Glutamatergic neuron (in vitro differentiated cells): Measurements from ENCODE around the gene NEK3. TPM values are rescaled to one million over a fixed set of nuclear protein-coding genes. Genes with fewer than 3 reads are reported as not detected.
"Not testable (repeated sequence)": the region's sequence is repeated elsewhere in the genome, so short reads cannot be mapped to it uniquely, and the experiment has no call there.

Experiments used
- DNase-seq: peaks from one replicate; pipeline ENCODE4 v3.0.0; 2022
- H3K27ac Mint-ChIP-seq: one replicate; pipeline ENCODE4 v1.8.0; 2020; ENCODE audit warnings: mild to moderate bottlenecking, mixed read lengths, inconsistent platforms; ENCODE audit not compliant: unreplicated experiment
- H3K27me3 Mint-ChIP-seq: one replicate; pipeline ENCODE4 v1.8.0; 2020; ENCODE audit warnings: mild to moderate bottlenecking, moderate library complexity, mixed read lengths, inconsistent platforms; ENCODE audit not compliant: unreplicated experiment
- H3K36me3 Mint-ChIP-seq: one replicate; pipeline ENCODE4 v1.8.0; 2020; ENCODE audit warnings: mild to moderate bottlenecking, mixed read lengths, inconsistent platforms; ENCODE audit not compliant: unreplicated experiment
- H3K4me1 Mint-ChIP-seq: one replicate; pipeline ENCODE4 v1.8.0; 2020; ENCODE audit warnings: mild to moderate bottlenecking, low read depth, mixed read lengths, inconsistent platforms; ENCODE audit not compliant: unreplicated experiment
- H3K4me3 Mint-ChIP-seq: one replicate; pipeline ENCODE4 v1.8.0; 2020; ENCODE audit warnings: mild to moderate bottlenecking, mixed read lengths, inconsistent platforms; ENCODE audit not compliant: unreplicated experiment
- H3K9me3 Mint-ChIP-seq: one replicate; pipeline ENCODE4 v1.8.0; 2020; ENCODE audit warnings: mild to moderate bottlenecking, moderate library complexity, mixed read lengths, inconsistent platforms; ENCODE audit not compliant: unreplicated experiment
- total RNA-seq: library from RNA; stranded (reverse); fragmentation: NEBNext Ultra II Directional; extraction: Animal tissue kit (Norgen Biotek cat#: 25700); gene quantifications from one replicate; pipeline ENCODE4 v1.2.1, GENCODE V29; 2021; ENCODE audit not compliant: unreplicated experiment
- TF ChIP-seq, protein P1 (sequence below): fragments of 200-600 bp; sonication (generic); IDR thresholded peaks from one replicate; pipeline ENCODE4 v1.5.0; 2021; ENCODE audit not compliant: partially characterized antibody, unreplicated experiment

NEK3 gene
- total RNA-seq, 1 donor from 2014 or later: 54.8 TPM

- H3K9me3 Mint-ChIP-seq: peaks cover 5% of the 10 kb centered on the region
- H3K36me3 Mint-ChIP-seq: no peaks in the 10 kb centered on the region
- H3K4me1 Mint-ChIP-seq: peaks cover 4% of the 10 kb centered on the region
- TF ChIP-seq, protein P1, sequence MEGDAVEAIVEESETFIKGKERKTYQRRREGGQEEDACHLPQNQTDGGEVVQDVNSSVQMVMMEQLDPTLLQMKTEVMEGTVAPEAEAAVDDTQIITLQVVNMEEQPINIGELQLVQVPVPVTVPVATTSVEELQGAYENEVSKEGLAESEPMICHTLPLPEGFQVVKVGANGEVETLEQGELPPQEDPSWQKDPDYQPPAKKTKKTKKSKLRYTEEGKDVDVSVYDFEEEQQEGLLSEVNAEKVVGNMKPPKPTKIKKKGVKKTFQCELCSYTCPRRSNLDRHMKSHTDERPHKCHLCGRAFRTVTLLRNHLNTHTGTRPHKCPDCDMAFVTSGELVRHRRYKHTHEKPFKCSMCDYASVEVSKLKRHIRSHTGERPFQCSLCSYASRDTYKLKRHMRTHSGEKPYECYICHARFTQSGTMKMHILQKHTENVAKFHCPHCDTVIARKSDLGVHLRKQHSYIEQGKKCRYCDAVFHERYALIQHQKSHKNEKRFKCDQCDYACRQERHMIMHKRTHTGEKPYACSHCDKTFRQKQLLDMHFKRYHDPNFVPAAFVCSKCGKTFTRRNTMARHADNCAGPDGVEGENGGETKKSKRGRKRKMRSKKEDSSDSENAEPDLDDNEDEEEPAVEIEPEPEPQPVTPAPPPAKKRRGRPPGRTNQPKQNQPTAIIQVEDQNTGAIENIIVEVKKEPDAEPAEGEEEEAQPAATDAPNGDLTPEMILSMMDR: no peak
- peak overlapping the region; percentile 38 for H3K4me3 Mint-ChIP-seq
- peaks cover 4% of the 10 kb centered on the region for H3K27me3 Mint-ChIP-seq
- no peak overlapping the region for H3K27ac Mint-ChIP-seq
- DNase-seq: peak; percentile 51
Observed at GRCh38 chr13:52195401-52195837, 36.0 kb upstream of the NEK3 start.

GRCh38 chr13:52194184-52194868 is 34.9 kb upstream of the NEK3 start:
- H3K4me3 Mint-ChIP-seq: peak overlapping the region; percentile 99
- peak overlapping the region; percentile 97 for H3K27ac Mint-ChIP-seq
- peaks cover 4% of the 10 kb centered on the region for H3K27me3 Mint-ChIP-seq
- peaks cover 5% of the 10 kb centered on the region for H3K9me3 Mint-ChIP-seq
- peaks cover 4% of the 10 kb centered on the region for H3K4me1 Mint-ChIP-seq
- H3K36me3 Mint-ChIP-seq: no peaks in the 10 kb centered on the region
- TF ChIP-seq, protein P1: no peak
- peak; percentile 91 for DNase-seq

DNA sequence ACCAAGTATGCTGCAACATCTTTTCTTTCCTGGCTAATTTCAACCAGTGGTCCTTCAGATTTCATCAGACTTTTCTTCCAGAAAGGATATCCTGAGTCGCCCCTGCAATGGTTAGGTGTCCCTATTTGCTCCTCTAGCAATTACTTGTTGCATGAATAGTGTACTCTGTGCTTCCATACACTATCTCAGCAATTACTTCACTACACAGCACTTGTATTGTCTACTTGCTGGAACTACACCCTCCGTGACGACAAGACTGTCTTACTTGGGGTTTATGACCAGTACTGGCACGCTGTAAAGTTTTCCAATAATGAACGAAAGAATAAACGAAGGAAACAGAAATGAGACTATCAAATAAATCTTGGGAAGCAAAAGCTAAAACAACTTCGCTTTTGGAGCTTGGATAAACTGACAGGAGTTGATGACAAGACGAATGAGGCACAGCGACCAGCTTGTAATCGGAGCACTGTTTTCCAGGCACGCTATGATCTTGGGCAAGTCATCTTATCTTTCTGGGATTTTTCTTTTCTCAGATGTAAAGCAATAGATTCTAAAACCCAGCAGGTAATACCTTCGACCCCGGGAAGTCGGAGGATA is 34.3 kb upstream of the NEK3 start:
- not testable (repeated sequence) for H3K4me1 Mint-ChIP-seq, H3K36me3 Mint-ChIP-seq, H3K27me3 Mint-ChIP-seq, DNase-seq, H3K9me3 Mint-ChIP-seq
- Mint-ChIP-seq H3K4me3 (peak overlapping the region; percentile 99), H3K27ac (peak overlapping the region; percentile 97)

DNA sequence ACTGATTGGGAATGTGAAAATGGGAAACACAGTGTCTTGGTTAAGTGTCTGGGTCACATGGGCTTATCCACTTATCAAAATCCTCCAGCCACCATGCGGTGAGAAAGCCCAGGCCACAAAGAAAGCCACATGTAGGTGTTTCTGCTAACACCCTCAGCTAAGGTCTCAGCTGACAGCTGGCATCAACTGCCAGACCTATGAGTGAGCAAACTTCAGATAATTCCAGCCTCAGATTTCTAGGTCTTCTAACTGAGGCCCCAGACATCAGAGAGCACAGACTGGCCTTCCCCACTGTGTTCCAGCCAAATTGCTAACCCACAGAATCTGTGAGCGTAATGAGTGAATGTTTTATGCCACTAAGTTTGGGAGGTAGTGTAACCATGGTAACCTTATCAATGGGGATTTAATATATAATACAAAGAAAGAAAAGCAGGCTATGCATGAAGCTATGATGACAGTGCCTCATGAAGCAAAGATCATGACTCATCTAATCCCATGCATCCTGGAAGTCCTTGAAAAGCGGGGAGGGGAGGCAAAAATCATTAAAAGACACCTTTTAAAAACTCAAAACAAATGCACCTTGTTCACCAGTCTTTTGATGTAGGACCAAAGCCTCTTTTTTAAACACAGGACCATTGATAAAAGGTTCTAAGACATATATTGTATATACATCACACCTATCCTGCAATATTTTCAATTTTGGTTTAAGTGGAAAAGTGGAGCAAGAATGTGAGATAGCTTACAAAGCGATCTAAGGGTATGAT is 28.2 kb upstream of the NEK3 start:
- not testable (repeated sequence) for H3K4me1 Mint-ChIP-seq, H3K36me3 Mint-ChIP-seq, DNase-seq, H3K27me3 Mint-ChIP-seq, H3K9me3 Mint-ChIP-seq, H3K4me3 Mint-ChIP-seq
- H3K27ac Mint-ChIP-seq: peak overlapping the region; percentile 43

DNA sequence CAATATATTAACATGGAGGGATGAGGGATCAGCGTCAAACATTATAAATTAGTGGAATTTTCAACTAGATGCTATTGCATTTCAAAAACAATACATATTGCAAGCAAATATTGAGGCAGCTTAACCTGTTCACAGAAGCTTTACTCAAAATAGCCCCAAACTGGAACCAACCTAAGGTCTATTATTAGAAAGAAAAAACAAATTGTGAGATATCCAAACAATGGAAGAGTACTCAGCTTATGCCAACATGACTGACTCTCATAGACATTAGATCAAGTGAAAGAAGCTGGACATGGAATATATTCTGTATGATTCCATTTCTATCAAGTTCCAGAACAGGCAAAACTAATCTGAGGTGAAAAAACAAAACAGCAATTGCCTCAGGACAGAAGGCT is 27.6 kb upstream of the NEK3 start:
- no peaks in the 10 kb centered on the region for H3K36me3 Mint-ChIP-seq
- TF ChIP-seq, protein P1: no peak
- H3K27ac Mint-ChIP-seq: peak overlapping the region; percentile 43
- no peak overlapping the region for H3K4me3 Mint-ChIP-seq
- H3K4me1 Mint-ChIP-seq: no peaks in the 10 kb centered on the region
- no peaks in the 10 kb centered on the region for H3K9me3 Mint-ChIP-seq
- no peak for DNase-seq
- no peaks in the 10 kb centered on the region for H3K27me3 Mint-ChIP-seq

GRCh38 chr13:52181316-52181954 is 22.0 kb upstream of the NEK3 start:
- H3K36me3 Mint-ChIP-seq, H3K9me3 Mint-ChIP-seq, H3K27me3 Mint-ChIP-seq, H3K4me3 Mint-ChIP-seq, DNase-seq, H3K27ac Mint-ChIP-seq, H3K4me1 Mint-ChIP-seq: not testable (repeated sequence)
